HG03469 (cell line): ENCODE results near the gene LRRC75A.
"Not testable (repeated sequence)": the region's sequence is repeated elsewhere in the genome, so short reads cannot be mapped to it uniquely, and the experiment has no call there.

ENCODE experiments used
- ATAC-seq: cut with Tn5 transposase; IDR thresholded peaks from one replicate; pipeline ENCODE4 v1.9.1; 2021; ENCODE audit warnings: mild to moderate bottlenecking, moderate library complexity, moderate number of reproducible peaks; ENCODE audit not compliant: unreplicated experiment

Gene LRRC75A

DNA sequence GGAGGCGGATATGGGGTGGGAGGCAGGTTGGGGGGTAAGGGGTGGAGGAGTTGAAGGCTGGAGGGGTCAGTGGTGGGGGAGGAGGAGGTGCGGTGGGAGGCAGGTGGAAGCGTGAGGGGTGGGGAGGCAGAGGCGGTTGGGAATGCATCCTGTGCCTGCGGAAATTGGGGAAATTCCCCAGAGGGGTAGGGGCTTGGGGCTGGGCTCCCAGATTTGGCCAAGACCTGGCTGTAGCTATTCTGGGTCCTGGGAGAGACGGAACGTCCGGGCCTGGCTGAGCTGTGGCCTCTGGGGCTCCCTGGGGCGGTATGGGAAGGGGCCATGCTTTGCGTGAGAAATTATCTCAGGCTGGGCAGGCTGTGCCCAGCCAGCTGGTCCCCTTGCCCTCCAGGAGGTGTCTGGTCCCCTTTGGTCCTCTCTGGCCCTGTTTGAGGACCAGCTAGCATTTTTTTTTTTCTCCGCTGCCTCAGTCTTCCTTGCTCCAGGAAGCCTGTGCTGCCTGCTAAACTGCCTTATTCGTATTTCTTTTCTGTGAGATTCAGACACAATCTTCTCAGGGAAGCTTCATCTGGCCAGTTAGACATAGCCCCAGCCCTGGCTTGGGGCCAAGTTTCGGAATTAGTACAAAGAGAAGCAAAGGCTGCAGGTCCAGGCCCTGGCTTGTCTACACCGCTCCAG, 83.9 kb downstream of the LRRC75A start:
- ATAC-seq: peak; percentile 80

DNA sequence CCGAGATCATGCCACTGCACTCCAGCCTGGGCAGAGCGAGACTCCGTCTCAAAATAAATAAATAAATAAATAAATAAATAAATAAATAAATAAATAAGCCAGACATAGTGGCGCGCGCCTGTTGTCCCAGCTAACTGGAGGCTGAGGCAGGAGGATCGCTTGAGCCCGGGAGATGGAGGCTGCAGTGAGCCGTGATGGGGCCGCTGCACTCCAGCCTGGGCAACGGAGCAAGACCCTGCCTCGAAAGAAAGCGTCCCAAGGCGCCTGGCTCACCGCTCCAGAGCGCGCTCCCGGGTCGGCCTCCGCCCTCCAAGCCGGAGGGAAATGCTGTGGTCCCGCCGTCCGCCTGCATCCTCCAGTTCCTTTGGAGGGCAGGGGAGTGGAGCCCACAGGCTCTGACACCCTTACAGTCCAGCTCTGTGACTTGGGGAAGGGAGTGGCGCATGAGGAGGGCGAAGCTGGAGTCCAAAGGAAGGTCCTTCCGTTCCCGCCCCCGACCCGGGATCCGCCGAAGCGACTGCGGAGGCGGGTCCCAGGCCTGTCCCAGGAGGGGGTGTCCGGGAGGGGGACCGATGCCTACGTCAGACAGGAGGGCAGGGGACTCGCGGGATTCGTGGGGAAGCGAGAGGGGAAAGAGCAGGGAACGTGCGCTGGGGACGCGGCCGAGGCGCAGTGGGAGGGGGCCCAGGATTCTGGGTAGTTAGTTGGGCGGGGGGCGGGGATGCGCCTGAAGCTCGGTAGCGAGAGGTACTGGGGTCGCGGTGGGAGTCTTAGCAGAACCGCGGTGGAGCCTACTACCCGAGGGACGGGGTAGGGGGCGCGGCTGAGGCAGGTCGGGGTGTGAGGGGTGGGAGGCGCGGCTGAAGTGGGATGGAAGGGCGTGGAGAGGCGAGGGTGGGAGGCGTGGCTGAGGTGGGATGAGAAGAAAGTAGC, 85.0 kb downstream of the LRRC75A start:
- no peak for ATAC-seq

GRCh38 chr17:16403847-16404246, 88.1 kb downstream of the LRRC75A start:
- not testable (repeated sequence) for ATAC-seq

DNA sequence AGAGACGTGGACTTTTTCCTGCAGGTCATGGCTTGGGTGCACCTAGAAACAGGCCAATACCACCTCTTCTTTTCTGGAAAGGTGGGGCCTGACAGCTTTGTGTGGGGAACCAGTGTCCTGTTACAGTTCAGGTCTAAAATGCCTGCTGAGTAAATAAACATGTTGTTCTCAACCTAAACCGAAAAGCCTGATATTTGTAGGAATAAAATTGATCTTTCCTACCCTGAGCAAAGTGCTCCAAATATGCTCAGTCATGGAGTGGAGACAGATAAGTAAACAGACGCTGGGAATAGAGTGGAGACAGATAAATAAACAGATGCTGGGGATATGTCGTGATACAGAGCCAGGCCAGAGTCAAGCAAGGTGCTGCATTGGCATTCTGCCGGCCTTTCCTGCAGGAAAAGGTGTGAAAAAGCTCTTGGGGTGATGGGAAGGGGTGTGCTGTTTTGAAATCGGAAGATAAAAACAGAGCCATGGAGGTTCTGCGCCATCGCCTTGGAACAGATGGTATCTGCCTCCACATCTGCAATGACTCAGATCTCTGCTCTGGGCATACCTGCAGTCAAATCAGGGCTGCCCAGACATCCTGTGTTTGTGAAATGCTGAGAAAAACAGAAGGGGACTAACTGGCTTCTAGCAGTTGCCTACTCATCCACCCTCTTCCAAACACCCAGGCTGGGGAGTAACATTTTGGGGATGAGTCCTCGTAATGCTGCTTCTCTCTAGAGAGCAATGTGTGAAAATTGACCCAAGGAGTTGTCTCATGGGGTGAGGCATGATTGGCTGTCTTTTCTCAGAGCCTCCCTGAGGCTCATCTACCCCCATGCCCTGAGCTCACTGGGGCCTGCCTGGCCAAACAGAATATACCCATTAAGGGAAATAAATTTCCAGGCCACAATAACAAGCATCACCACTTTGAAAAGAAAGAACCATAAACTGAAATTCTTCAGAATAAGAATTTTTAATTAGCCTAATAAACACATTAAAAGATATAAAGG, 93.4 kb downstream of the LRRC75A start:
- ATAC-seq: peak; percentile 46

DNA sequence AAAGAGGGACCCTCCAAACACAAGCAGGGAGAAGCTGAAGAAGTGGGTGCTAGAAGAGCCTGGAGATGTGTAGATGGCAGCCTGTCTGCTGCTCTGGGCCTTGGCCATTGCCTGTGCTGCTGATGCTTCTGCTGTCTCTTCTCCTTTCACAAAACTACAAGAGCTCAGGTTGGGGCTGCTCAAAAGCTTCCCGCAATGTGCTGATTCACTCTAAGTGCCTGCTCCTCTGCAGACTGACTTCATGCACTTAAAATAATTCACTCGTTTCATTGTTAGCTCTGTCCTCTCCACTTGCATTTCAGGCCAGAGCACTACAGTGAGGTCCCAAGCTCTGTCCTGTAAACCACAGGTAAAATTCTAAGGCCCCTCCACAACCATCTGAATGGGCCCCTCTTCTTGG, 95.3 kb downstream of the LRRC75A start:
- not testable (repeated sequence) for ATAC-seq

- not testable (repeated sequence) for ATAC-seq
Measured at GRCh38 chr17:16395887-16396286, 96.1 kb downstream of the LRRC75A start.

GRCh38 chr17:16392491-16392890, 99.5 kb downstream of the LRRC75A start:
- ATAC-seq: not testable (repeated sequence)
